Suppressor macrophage treated with lipopolysaccharide for 4 hours (primary cell): Measurements from ENCODE around the gene TRPC1.
"Not testable (repeated sequence)": the region's sequence is repeated elsewhere in the genome, so short reads cannot be mapped to it uniquely, and the experiment has no call there.

Source experiments
- DNase-seq: peaks from one replicate; pipeline ENCODE4 v3.0.0-alpha.2; 2020

The TRPC1 gene

DNA sequence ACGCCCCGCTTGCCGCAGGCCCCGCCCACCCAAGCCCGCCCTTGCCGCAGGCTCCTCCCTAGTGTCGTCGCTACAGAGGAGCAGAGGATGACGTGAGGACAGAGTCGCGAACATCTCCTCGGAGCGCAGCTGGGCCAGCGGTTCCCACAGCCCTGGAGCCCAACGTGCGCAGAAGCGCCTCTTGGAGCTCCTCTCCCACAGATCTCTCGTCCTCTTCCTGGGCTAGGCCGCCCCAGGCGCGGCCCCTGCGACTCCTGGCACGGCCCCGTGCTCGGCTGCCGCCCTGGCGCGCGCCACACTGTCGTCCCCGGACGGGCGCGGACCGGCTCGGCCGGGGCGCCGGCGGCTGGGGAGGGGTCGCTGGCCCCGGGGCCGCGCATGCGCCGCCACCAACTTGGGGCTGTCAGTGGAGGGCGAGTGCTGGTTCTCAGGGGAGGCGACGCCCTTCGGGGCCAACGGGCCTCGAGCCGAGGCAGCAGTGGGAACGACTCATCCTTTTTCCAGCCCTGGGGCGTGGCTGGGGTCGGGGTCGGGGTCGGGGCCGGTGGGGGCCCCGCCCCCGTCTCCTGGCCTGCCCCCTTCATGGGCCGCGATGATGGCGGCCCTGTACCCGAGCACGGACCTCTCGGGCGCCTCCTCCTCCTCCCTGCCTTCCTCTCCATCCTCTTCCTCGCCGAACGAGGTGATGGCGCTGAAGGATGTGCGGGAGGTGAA lies at the start of gene TRPC1:
Gene TRPC1 (plus strand): TSS at position 67 of the 714 bp plus-strand sequence. CDS start 526 bp downstream, at position 593.
- DNase-seq = peak; percentile 79

DNA sequence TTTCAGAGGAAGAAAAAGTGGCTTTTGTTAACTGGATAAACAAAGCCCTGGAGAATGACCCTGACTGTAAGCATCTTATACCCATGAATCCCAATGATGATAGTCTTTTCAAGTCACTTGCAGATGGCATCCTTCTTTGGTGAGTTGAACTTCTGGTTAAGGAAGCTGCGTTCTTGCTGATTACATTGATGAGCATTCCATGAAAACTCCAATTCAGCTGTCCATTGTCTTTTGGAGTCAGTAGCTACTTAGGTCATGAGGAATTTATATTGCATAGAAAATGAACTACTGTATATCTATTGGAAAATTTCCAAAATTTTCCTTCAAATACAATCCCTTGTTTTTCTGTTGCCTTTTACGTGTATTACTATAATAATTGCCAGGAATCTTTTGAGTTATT lies 47.7 kb upstream of the TRPC1 start:
- DNase-seq = no peak

- peak; percentile 1 for DNase-seq
Observed at GRCh38 chr3:142680710-142681109, 43.1 kb upstream of the TRPC1 start.

DNA sequence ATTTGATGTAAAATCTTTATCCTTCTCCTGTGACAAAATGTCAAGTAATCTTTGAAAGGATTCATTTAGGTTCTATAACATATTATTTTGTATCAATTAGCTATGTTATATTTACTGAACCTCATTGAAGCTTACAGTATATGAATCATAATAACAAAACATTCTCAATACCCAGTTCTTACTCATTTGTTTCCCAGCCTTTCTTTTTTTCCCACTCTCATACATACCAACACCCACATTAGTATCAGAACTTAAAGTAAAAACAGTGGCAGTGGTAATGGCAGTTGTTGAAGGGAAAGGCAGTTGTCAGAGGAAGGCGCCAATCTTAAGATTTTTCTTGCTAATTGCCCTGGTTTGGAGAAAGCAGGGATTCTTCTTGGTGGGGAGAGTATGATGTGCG lies 33.2 kb upstream of the TRPC1 start:
- DNase-seq = no peak

DNA sequence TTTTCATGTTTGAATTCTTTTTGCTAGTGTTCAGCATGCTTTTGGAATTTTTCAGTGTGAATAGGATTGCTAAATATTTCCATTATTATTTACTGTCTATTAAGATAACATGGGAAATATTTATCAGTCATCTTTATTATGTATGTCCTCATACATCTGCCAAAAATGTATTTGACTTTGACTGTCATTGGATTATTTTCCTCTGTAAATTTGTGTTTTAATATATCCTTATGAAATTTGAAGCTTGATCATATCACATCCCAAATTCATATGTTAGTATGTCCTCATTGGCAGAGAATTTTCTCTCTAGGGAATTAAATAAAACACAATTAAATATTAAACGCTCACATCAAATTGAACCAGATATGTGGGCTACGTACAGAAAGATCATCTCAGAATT lies 32.3 kb upstream of the TRPC1 start:
- DNase-seq = no peak

GRCh38 chr3:142693136-142693853 lies 30.5 kb upstream of the TRPC1 start:
- no peak for DNase-seq

DNA sequence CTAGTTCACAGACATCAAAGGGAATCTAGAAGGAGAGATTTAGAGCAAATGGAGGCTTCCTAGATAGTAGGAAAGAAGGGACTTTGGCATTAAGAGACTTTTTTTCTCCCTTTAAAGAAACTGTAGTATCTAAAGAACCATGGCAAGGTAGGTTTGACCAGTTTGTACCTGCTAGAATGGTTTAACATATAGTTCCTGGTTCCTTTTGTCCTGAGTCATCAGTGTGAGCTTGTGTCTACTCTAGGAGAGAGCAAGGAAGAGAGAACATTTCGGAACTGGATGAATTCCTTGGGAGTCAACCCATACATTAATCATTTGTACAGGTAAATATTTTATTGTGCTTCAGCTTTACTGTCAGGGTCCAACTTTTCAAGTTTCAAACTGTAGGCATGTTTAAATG lies 29.6 kb upstream of the TRPC1 start:
- no peak for DNase-seq

GRCh38 chr3:142705198-142705597 lies 18.6 kb upstream of the TRPC1 start:
- DNase-seq = no peak

DNA sequence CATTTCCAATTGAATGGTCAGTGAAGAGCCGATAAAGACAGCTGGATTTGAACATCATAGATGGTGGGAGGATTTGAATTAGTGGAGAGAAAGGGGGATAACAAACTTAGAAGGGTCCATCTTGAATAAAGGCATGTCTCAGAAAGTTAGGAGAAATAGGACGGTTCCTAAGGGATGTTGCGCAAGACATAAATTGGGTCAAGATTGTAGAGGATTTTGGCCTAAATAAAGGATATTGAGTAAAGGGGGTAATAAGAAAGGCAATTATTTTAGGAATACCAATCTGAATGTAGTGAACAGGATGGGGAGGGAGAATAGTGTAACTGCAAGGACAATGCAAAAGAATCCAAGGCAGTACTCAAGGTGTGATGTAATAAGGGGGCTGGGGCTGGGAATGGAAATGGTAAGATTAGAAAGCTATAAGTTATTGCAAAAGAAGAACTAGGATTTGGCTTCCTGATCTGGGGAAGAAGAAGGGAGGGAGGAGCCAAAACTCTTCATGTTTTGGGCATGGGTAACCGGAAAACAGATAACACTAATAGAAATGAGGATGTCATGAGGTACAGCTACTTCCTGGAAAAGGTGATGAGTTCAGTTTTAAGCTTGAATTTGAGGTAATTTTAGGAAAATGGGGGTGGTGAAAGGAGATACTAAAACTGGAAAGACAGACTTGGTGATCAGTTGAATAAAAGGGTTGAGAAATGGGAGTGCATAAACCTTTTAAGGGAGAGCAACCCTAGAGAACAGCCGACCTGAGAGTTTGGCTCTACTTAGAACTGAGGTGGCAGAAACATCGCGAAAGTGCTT lies 17.3 kb upstream of the TRPC1 start:
- DNase-seq = no peak

DNA sequence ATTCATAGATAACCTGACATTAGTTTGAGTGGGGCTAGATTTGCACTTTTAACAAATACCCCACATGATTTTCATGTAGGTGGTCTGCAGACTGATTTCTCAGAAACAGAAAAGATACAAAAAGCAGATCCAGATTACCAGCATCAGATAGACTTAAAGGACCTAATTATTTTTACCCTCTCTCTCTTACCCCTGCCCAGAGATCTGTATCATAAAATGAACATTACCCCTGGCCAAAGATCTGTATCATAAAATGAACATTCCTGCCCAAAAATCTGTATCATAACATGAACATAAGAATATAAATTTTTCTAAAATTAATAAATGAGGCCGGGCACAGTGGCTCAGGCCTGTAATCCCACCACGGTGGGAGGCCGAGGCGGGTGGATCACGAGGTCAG lies 14.6 kb upstream of the TRPC1 start:
- no peak for DNase-seq

GRCh38 chr3:142714882-142715281 lies 9.0 kb upstream of the TRPC1 start:
- not testable (repeated sequence) for DNase-seq

GRCh38 chr3:142716102-142716501 lies 7.7 kb upstream of the TRPC1 start:
- no peak for DNase-seq

DNA sequence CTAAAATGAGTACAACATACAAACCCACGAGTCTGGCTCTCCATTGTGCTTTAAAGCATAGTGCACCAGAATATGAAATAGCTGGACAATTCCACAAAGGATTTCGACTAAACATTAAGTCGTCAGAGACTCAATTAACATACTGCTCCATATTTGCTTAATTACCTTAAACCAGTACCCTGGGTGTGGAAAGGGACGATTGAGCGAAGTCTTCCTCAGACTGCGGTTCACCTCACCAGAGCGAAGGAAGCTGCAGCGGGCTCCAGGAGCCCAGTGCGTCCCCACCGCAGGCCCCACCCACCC lies 218 bp upstream of the TRPC1 start:
- no peak for DNase-seq

DNA sequence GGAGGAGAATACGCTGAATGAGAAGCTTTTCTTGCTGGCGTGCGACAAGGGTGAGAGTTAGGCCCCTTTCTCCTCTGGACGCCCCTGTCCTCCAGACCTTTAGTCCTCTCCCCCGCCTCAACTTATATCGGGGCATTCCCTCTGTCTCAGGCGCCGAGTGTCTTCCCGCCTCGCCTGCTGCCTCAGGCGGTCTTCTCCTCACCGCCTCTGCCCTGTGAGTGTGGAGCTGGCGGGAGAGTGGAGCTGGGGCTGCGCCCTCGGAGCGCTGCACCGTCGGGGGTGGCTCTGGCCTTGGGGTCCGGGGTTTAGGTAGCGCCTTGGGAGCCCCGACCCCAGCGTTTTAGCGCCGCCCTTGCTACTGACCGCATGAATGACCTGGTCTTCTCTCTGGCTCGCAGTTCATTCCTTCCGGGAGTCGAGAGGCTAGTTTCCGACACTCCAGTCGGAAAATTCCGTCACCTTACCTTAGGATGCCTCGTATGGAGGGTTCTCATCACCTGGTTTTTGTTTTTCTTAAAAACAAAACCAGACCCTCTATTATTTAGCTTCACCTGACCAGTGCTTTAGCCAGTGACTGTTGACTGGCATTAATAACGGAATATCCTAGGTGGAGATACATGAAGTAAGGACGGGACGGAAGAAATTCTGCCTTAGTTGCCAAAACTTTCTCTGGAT lies 985 bp downstream of the TRPC1 start:
- no peak for DNase-seq

DNA sequence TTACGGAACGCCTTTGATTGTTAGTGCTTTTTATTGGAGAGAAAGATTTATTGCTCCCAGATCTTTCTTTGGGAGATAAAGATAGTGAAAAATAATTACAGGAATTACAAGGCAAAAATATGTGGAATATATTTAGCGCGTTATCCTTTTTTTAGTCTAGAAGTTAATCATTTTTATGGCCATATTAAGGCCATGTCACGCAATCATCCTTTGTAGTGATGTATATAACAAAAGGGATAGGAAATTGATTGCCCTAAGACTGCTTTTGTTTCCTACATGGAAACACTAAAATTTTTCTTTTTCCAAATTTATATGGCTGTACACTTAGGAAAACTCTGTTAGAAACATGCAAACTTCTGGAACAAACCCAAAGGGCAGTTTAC lies 1.5 kb downstream of the TRPC1 start:
- no peak for DNase-seq

DNA sequence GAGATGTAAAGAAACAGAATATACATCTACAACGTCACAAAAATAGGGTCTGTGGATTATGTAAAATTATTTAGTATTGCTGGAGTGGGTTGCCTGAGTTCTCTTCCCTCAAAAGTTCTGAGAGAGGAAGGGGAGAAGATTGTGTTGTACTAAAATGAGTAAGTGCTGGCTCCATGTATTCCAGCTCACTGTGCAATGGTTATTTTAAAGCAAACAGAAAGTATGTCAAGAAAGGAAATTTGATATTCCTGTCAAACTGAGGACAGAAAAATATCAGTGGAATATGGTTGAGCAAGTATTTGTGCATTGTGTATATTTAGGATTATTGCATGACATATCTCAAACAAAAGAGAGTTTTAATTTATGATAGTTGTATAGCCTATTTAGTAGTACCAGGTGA lies 2.2 kb downstream of the TRPC1 start:
- DNase-seq = no peak

GRCh38 chr3:142732066-142732465 lies 8.2 kb downstream of the TRPC1 start:
- DNase-seq = no peak

- DNase-seq = no peak
Observed at GRCh38 chr3:142734834-142735233, 11.0 kb downstream of the TRPC1 start.

- no peak for DNase-seq
Observed at GRCh38 chr3:142735462-142735861, 11.6 kb downstream of the TRPC1 start.

GRCh38 chr3:142738396-142738795 lies 14.6 kb downstream of the TRPC1 start:
- no peak for DNase-seq

DNA sequence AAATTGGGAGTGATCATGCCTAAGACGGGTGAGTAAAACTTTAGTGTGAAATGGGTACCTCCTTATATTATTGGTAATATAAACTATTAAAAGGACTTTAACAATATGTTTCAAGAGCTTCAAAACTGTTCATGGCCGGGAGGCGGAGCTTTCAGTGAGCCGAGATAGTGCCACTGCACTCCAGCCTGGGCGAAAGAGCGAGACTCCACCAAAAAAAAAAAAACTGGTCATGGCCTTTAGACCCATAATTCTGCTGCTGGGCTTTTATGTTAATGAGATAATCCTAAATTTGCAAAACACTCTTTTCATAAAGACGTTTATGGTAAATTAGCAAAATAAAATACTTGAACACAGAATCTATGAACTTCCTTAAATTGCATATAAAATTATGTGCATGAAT lies 22.8 kb downstream of the TRPC1 start:
- DNase-seq = no peak

DNA sequence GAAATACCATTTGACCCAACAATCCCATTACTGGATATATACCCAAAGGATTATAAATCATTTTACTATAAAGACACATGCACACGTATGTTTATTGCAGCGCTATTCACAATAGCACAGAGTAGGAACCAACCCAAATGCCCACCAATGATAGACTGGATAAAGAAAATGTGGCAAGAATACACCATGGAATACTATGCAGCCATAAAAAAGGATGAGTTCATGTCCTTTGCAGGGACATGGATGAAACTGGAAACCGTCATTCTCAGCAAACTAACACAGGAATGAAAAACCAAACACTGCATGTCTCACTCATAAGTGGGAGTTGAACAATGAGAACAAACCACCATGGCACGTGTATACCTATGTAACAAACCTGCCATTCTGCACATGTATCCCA lies 26.7 kb downstream of the TRPC1 start:
- not testable (repeated sequence) for DNase-seq

DNA sequence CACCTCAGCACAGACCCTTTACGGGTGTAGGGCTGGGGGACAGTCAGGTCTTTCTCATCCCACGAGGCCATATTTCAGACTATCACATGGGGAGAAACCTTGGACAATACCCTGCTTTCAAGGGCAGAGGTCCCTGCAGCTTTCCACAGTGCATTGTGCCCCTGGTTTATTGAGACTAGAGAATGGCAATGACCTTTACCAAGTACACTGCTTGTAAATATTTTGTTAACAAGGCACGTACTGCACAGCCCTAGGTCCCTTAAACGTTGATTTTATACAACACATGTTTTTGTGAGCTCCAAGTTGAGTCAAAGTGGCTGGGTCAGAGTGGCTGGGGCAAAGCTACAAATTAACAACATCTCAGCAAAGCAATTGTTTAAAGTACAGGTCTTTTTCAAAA lies 28.8 kb downstream of the TRPC1 start:
- not testable (repeated sequence) for DNase-seq
